Measurements from ENCODE around the gene LCA5.
"Not testable (repeated sequence)": the region's sequence is repeated elsewhere in the genome, so short reads cannot be mapped to it uniquely, and the experiment has no call there.

LCA5 gene

DNA sequence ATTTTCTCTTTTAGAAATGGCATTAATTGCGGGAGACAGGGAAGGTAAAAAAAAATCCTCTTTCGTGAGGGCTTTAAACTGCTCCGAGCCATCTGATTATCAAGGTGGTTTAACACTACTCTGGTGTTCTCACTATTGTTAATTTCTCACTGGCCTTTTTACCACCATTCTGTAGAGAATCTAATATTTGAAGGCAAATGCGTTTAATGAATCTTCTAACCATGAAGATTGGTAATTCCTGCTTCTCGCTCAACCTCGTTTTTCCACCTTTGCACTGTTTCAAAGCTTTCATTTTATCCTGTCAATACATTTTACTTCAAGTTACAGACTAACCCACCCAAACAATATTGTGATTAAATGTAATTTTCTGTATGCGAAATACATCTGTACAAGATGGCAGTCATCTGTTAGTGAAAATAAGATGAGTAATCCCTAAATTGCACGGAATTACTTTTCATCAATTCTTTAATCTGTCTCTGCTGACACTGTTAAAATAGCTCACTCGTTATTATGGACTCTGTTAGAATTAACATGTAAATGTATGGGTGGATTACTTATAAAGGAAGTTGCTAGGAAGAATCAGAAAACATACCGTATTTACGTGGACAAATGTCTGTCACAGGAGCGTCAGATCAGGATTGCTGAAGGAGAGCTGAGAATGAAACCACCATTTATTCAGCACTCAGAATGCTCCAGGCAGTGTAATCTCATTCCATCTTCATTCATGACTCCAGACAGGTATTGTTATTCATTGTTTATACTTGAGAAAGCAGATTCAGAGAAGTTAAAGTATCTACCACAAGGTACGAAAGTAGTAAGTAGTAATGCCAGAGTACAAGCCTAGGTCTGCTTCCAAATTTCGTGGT, 1.1 kb upstream of the LCA5 start:
- DNase-seq (ENCODE audit: low read depth in 1 of 2, low spot score in 1 of 2), result no peak

DNA sequence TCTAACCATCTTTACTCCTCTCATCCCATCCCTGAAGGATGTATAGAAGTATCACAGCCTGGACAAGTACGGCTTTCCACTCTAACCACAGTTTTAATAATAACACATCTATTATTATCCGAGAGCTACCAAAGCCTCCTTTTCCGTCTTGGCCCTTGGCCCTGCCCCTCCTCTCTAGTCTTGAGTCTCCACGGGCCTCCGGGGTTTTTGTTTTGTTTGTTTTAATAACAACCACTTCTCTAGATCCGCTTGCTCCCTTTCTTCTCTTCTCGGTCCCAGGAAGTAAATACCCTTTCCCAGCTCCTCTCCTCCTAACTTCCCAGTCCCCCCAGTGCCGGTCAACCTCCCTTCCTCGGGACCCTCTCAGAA, 661 bp downstream of the LCA5 start:
- no peak for DNase-seq (ENCODE audit: low read depth in 1 of 2, low spot score in 1 of 2)

DNA sequence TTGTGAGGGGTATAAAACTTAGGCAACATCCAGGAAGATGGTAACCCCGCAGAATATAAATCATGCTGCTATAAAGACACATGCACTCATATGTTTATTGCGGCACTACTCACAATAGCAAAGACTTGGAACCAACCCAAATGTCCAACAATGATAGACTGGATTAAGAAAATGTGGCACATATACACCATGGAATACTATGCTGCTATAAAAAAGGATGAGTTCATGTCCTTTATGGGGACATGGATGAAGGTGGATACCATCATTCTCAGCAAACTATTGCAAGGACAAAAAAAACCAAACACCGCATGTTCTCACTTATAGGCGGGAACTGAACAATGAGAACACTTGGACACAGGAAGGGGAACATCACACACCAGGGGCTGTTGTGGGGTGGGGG, 7.7 kb downstream of the LCA5 start:
- not testable (repeated sequence) for DNase-seq (ENCODE audit: low read depth in 1 of 2, low spot score in 1 of 2)

DNA sequence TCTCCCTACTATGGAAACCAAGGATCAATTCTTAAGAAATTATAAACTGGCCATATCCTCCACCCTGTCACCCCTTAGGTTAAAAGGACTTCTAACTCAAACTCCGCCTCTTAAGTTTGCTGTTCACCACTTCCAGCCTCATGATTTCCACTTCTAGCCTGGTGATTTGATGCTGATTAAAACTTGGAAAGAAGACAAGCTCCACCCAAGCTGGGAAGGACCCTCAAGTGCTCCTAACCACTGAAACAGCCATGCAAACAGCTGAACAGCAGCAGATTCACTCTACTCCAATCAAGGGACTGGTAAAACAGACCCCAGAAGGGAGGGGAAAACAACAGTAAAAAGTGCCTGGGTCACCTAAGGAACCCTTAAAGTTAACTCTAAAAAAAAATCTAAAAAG, 10.3 kb downstream of the LCA5 start:
- DNase-seq (ENCODE audit: low read depth in 1 of 2, low spot score in 1 of 2), result no peak

DNA sequence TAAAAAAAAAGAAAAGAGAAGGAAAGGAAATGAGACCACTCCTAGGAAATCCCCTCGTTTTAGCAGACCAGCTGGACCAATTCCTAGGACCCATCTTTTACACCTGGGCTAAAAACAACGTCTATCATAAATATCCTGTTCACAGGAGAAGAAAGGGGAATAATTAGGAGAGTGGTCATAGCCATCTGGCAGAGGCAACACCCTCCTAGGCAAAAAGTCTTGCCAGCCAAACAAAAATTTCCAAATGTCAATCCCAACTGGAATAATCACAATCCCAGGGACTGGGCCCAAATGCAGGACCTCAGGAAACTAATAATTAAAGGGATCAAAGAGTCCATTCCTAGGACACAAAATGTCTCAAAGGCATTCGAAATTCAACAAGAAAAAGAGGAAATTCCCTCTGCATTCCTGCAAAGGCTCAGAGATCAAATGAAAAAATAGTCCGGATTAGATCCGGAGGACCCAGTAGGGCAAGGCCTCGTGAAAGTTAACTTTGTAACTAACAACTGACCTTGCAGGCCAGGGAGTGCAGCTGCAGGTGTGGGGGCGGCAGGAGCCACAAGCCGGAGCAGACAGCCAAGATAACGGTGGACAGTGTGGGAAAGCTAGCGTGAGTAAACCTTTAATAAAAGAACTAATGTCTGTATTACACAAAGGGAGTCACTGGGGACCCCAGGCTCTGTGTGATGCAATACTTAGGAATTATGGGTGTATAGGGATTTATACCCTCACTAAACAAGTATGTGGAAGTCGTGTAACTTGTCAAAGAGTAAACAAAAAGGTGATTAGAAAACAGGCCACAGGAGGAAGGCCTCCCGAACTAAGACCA, 11.7 kb downstream of the LCA5 start:
- no peak for DNase-seq (ENCODE audit: low read depth in 1 of 2, low spot score in 1 of 2)

DNA sequence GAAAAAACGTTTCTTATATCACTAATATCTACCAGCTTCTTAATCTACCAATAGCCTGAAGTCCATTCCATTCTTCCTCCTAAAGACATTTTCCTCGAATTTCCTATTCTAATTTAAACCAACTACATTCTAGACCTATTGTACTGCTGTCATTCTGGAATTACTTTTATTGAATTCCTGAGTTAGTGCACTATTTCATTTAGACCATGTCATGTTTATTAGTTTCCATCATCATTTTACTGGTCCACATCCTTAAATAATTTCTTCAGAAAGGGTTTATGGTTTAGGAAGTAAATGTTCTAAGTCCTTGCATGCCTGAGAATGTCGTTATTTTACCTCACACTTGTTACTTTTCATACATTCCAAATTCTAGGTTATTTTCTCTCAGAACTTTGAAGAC, 13.2 kb downstream of the LCA5 start:
- no peak for DNase-seq (ENCODE audit: low read depth in 1 of 2, low spot score in 1 of 2)

DNA sequence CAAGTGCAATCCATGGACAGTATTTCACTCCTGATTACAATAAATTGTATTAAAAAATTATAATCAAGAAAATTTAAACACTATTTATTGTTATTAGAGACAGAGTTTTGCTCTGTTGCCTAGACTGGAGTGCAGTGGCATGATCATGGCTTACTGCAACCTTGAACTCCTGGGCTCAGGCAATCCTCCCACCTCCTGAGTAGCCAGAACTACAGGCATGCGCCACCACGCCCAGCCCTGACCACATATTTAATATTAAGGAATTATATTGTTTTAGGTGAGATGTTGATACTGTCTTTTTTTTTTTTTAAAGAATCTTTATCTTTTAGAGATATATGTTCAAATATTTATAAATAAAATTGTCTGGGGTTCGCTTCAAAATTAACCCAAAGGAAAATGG, 14.6 kb downstream of the LCA5 start:
- DNase-seq (ENCODE audit: low read depth in 1 of 2, low spot score in 1 of 2), result no peak

DNA sequence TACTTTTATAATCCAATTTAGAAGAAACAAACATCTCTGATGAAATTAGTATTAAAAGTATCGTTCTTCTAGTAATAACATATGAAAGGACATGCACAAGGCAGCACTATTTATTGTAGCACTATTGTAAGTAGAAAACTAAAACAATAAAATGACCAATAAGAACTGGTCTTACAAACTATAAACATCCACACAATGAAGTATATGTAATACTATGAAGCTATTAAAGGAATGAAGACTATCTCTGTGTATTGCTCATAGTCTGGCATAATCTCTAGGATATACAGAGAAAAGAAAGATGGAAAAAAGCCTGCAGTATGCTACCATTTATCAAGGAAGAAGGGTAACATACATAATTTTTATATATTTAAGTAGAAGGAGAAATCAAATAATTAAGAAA, 16.7 kb downstream of the LCA5 start:
- no peak for DNase-seq (ENCODE audit: low read depth in 1 of 2, low spot score in 1 of 2)

DNA sequence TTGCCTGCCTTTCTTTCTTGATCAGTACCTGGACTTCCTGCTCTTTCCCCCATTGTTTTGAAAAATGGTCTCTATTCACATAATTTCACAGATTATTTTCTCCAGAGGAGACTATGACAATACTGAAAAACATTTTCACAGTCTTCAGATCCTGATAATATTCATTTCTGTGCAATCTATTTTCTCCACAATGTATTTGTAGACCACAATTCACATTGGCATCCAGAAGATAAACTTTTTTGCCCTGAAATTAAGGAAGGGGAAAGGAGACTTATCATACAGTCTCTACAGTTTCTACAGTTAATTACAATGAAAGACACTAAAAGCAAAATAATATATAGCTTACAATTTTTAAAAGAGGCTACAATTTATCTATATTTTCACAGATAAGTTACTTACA, 18.4 kb downstream of the LCA5 start:
- DNase-seq (ENCODE audit: low read depth in 1 of 2, low spot score in 1 of 2), result no peak

DNA sequence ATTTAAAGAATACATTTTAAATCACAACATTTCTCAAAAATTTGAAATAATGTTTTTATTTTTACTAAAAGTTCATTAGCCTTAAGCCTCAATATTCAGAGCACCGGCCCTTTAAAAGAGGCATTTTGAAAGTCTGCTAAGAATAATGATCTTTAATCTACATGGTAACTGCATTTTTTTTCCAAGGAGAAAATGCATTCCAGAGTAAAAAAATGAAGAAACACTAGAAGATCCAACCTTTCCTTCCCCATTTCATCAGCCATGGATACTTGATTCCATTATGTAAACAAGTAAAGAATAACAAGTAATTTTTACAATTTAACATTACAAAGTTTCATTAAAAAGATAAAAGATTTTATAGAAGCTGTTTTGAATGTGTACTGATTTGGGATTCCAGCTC, 21.8 kb downstream of the LCA5 start:
- no peak for DNase-seq (ENCODE audit: low read depth in 1 of 2, low spot score in 1 of 2)

DNA sequence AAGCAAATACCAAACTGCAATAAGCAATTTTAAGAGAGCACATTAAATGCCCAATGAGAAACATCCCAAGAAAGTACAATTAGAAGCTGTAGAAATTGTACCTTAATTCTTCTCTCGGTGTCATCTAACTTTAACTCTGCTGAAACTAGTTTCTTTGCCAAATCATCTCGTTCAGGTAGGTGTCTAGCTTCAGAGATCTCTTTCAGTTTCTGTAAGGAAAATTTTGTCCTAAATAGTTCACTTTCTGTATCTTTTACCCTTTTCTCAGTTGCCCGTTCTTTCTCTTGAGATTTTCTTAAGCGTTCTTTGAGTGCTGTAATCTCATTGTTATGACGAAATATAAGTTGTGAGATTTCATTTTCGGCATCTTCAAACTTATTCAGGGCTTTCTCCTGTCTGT, 24.1 kb downstream of the LCA5 start:
- DNase-seq (ENCODE audit: low read depth in 1 of 2, low spot score in 1 of 2), result no peak

DNA sequence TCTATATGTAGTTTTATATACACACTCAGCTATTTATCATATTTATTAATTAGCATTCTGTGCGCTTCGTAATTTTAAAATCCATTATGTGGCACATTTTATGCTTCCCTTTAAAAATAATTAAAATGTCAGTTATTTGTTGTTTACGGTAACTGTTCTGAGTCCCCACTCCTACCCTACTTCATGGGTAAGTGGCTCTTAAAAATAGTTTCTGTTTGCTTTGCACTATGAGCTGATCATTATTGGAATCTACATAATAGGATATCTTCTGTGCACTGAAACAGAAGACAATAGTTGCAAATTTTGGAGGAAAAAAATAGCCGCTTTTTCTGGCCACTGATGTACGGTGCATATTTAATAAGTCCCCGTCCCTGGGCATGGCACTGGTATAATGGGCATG, 25.2 kb downstream of the LCA5 start:
- DNase-seq (ENCODE audit: low read depth in 1 of 2, low spot score in 1 of 2), result no peak

DNA sequence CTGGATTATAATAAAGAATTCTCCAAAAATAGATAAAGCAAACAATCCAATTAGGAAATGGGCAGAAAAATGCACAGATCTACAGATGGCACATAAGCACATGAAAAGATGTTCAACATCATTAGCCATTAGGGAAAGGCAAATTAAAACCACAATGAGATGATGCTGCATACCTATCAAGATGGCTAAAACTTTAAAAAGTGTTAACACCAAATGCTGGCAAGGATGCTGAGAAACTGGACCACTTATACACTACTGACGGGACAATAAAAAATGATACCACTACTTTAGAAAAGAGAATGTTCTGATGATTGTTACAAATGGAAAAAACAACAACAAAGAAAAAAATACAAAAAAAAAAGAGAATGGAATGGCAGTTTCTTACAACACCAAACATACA, 26.5 kb downstream of the LCA5 start:
- no peak for DNase-seq (ENCODE audit: low read depth in 1 of 2, low spot score in 1 of 2)

DNA sequence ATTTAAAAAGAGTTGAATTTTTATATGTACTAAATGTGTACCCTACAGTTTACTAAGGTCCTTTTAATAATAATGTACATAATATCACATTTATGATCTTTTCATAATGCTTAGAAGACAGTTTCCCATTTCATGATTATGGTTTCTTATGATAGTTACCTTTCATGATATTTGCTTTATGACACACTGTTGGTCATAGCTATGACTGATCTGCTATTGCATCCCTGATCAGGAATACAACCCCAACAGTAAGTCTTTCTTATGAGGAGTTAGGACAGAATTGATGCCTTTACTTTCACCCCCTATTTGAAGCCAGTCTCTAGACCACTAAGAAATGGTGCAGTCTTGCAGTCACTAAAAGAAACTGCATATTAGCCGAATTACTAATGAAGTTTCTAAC, 31.0 kb downstream of the LCA5 start:
- no peak for DNase-seq (ENCODE audit: low read depth in 1 of 2, low spot score in 1 of 2)

DNA sequence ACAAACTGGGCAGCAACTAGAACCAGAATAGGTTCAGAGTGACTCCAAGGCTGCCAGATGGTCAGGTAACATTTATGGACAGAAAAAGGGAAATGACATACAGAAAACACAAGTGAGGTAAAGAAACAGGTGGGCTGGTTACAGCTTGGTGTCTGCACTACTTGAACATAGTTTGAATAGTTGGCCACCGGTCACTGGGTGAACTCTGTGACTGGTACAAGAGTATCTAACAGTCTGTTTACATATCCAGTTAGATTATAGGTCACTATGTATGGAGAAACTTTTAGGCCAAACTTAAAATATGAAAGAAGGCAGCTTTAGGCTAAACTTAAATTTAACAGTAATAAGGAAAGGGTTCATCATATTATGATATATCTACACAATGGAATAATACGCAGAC, 32.9 kb downstream of the LCA5 start:
- DNase-seq (ENCODE audit: low read depth in 1 of 2, low spot score in 1 of 2), result no peak

DNA sequence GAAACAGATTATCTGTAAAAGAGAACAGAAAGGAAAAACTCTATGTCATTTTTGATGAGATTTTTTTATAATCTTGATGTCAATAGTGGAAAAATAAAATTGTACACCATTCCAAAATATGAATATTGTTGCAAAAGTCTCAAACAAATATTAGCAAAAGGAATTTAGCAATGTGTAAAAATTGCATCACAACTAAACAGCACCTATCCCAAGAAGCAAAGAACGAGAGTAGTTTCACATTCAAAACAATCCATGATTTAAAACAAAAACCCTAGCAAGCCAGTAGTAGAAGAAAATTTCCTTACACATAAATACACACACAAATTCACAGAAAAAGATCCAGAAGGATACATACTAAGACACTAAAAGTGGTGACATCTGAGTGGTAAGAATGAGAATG, 38.4 kb downstream of the LCA5 start:
- no peak for DNase-seq (ENCODE audit: low read depth in 1 of 2, low spot score in 1 of 2)

DNA sequence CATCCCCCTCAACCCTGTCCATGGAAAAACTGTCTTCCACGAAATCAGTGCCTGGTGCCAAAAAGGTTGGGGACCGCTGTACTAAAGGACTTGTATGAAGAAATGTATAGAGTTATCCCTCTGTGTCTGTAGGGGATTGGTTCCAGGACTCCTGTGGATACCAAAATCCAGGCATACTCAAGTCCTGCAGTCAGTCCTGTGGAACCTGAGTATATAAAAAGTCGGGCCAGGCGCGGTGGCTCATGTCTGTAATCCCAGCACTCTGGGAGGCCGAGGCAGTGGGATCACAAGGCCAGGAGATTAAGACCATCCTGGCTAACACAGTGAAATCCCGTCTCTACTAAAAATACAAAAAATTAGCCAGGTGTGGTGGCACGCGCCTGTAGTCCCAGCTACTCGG, 42.0 kb downstream of the LCA5 start:
- no peak for DNase-seq (ENCODE audit: low read depth in 1 of 2, low spot score in 1 of 2)

DNA sequence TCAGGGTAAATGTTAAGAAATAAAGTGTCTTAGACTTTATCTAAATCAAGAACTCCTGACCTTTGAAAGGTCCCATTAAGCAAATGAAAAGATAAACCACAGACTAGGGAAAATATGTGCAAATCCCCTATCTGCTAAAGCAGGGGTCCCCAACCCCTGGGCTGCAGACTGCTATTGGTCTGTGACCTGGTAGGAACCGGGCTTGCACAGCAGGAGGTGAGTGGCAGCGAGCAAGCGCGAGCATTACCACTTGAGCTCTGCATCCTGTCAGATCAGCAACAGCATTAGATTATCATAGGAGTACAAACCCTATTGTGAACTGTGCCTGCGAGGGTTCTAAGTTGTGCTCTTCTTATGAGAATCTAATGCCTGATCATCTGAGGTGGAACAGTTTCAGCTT, 42.4 kb downstream of the LCA5 start:
- DNase-seq (ENCODE audit: low read depth in 1 of 2, low spot score in 1 of 2), result no peak

DNA sequence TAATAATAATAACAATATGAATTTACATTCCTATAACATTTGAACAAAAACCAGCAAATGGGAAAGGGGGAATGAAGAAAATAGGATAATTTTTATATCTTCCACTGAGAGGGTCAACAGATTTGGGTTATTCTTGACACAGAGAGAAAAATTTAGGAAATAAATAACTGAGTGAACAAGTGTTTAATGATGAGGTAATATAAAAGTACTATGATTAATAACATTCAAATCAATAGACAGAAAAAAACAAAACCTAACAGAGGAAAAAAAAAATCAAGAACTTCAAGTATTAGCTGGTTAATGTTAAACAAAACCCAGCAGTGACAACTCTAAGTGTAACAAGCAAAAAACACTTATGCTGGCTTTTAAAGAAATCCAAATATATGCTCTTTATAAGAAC, 66.5 kb downstream of the LCA5 start:
- DNase-seq (ENCODE audit: low read depth in 1 of 2, low spot score in 1 of 2), result no peak

DNA sequence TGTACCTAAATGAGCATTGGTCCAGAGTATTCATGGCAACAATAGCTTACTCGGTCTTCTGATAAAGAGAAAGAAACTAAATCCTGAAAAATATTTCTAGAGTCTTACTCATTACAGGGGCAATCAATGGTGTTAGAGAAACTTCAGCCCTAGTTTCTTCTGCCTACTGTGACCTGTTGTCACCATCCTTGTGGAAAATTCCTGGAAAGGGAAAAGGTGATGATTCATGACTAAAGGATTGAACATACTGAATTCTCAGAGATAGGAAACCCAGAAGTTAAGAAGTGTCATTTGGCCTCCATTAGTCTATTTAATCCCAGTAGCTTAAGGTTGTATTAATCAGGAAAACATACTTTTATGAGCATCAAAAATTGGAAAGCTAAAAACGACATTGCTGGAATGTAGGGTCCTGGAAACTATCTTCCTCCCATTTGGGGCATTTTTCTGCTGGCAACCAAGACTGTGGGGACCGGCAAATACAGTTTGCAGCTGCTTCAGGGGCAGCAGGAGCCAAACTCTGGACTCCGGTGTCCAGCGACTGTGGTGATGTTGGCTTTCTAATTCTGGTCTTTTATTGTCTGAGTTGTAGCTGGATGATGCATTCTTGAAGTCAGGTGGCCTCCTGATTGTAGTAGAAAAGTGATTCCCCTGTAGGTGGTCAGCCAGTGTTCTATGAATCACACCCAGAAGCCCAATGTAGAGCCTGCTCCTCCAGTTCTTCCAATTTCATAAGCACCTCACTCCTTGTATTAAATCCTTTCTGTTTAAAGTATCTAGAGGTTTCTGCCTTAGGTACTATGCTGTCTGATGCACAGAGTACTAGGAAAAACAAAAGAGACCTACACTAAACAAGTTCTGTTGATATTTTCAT, 67.6 kb downstream of the LCA5 start:
- DNase-seq (ENCODE audit: low read depth in 1 of 2, low spot score in 1 of 2), result no peak

DNA sequence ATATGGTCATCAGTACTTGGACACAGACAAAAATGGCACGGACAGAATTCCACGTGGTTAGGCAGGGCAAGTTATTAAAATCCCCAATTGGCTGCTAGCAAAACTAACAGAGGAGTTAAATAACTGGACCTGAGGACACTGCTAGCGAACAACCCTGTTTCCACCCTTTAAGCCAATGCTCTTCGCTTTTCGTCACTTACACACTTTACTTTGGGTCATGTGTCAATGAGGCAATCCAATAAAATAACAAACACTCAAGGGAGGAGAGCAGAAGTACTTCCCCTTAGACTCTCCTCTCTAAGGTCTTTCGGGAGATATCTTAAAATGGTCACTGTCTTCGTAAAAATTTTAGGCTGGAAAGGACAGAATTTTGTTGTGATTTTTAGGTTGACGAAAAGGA, 68.6 kb downstream of the LCA5 start:
- DNase-seq (ENCODE audit: low read depth in 1 of 2, low spot score in 1 of 2), result no peak

DNA sequence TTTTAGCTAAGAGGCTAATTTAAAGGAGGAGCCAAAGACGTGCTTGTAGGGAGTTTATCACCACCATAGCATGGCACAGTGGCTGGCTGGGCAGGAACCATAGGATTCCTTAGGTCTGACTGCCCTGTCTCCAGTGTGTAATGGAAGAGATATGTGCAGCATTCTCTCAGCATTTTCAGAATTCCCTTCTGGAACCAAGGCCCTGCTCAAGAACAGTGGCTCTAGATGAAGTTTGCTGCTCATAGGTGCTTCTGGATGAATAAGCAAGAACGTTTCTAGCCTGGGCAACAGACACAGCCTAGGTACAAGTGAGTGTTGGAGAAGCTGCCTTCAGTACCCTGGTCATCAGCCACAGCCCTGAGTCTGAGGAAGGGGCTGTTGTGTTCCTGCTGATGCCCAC, 69.1 kb downstream of the LCA5 start:
- no peak for DNase-seq (ENCODE audit: low read depth in 1 of 2, low spot score in 1 of 2)
